ENCODE measurements around the gene OLFM1. TPM values are rescaled to one million over a fixed set of nuclear protein-coding genes. Genes with fewer than 3 reads are reported as not detected.

The OLFM1 gene
- 0.43 TPM in 1 of 2 replicates, not detected in the other for total RNA-seq

GRCh38 chr9:135087489-135087792 lies at the start of gene OLFM1:
TSS of gene OLFM1 (plus strand) at chr9:135087668. CDS start at chr9:135087990, 322 bp downstream.

Other genes starting within 250 kb of the OLFM1 start
- gene FCN2, start 206.9 kb upstream of the OLFM1 start, total RNA-seq = not detected in 2 replicates
- gene FCN1, start 169.8 kb upstream of the OLFM1 start, total RNA-seq = not detected in 2 replicates

Data from thoracic aorta endothelial cell (primary cell).